ENCODE measurements around the gene TMCC2.

TMCC2 gene

GRCh38 chr1:205237526-205238484, 10.1 kb downstream of the TMCC2 start:
- no peak overlapping the region for H2AFZ ChIP-seq (ENCODE audit: low read depth, low read length)
- no peaks in the 10 kb centered on the region for H3K27me3 ChIP-seq (ENCODE audit: insufficient read depth, low read length)
- no peaks in the 10 kb centered on the region for H3K9me3 ChIP-seq (ENCODE audit: low read length)
- H3K4me1 ChIP-seq (ENCODE audit: insufficient read depth, low read length) = peaks cover 5% of the 10 kb centered on the region
- peaks cover 4% of the 10 kb centered on the region for H3K36me3 ChIP-seq (ENCODE audit: insufficient read depth, low read length)
- H3K4me3 ChIP-seq (ENCODE audit: low read length) = no peak overlapping the region

GRCh38 chr1:205239078-205239477, 11.3 kb downstream of the TMCC2 start:
- Histone ChIP-seq H3K4me1 (ENCODE audit: insufficient read depth, low read length) (peaks cover 5% of the 10 kb centered on the region), H3K4me3 (ENCODE audit: low read length) (no peak overlapping the region), H3K36me3 (ENCODE audit: insufficient read depth, low read length) (peaks cover 4% of the 10 kb centered on the region), H2AFZ (ENCODE audit: low read depth, low read length) (no peak overlapping the region), H3K27me3 (ENCODE audit: insufficient read depth, low read length) (no peaks in the 10 kb centered on the region), H3K9me3 (ENCODE audit: low read length) (no peaks in the 10 kb centered on the region)

GRCh38 chr1:205240118-205240517, 12.4 kb downstream of the TMCC2 start:
- Histone ChIP-seq H3K4me1 (ENCODE audit: insufficient read depth, low read length) (peaks cover 5% of the 10 kb centered on the region), H3K36me3 (ENCODE audit: insufficient read depth, low read length) (peaks cover 4% of the 10 kb centered on the region), H3K4me3 (ENCODE audit: low read length) (no peak overlapping the region), H2AFZ (ENCODE audit: low read depth, low read length) (no peak overlapping the region), H3K27me3 (ENCODE audit: insufficient read depth, low read length) (no peaks in the 10 kb centered on the region), H3K9me3 (ENCODE audit: low read length) (no peaks in the 10 kb centered on the region)

GRCh38 chr1:205240569-205240968, 12.8 kb downstream of the TMCC2 start:
- Histone ChIP-seq H3K9me3 (ENCODE audit: low read length) (no peaks in the 10 kb centered on the region), H3K27me3 (ENCODE audit: insufficient read depth, low read length) (no peaks in the 10 kb centered on the region), H3K4me1 (ENCODE audit: insufficient read depth, low read length) (peaks cover 5% of the 10 kb centered on the region), H2AFZ (ENCODE audit: low read depth, low read length) (no peak overlapping the region), H3K36me3 (ENCODE audit: insufficient read depth, low read length) (peaks cover 4% of the 10 kb centered on the region), H3K4me3 (ENCODE audit: low read length) (no peak overlapping the region)

- H2AFZ ChIP-seq (ENCODE audit: low read depth, low read length) = no peak overlapping the region
- no peak overlapping the region for H3K4me3 ChIP-seq (ENCODE audit: low read length)
- H3K9me3 ChIP-seq (ENCODE audit: low read length) = no peaks in the 10 kb centered on the region
- peaks cover 7% of the 10 kb centered on the region for H3K4me1 ChIP-seq (ENCODE audit: insufficient read depth, low read length)
- H3K36me3 ChIP-seq (ENCODE audit: insufficient read depth, low read length) = peaks cover 4% of the 10 kb centered on the region
- H3K27me3 ChIP-seq (ENCODE audit: insufficient read depth, low read length) = no peaks in the 10 kb centered on the region
These were observed 13.8 kb downstream of the TMCC2 start for GRCh38 chr1:205241366-205242030.

GRCh38 chr1:205243350-205244191, 15.8 kb downstream of the TMCC2 start:
- no peak overlapping the region for H3K4me3 ChIP-seq (ENCODE audit: low read length)
- peaks cover 4% of the 10 kb centered on the region for H3K36me3 ChIP-seq (ENCODE audit: insufficient read depth, low read length)
- peaks cover 15% of the 10 kb centered on the region for H3K4me1 ChIP-seq (ENCODE audit: insufficient read depth, low read length)
- H2AFZ ChIP-seq (ENCODE audit: low read depth, low read length) = no peak overlapping the region
- no peaks in the 10 kb centered on the region for H3K27me3 ChIP-seq (ENCODE audit: insufficient read depth, low read length)
- H3K9me3 ChIP-seq (ENCODE audit: low read length) = no peaks in the 10 kb centered on the region

GRCh38 chr1:205244384-205244783, 16.6 kb downstream of the TMCC2 start:
- H3K9me3 ChIP-seq (ENCODE audit: low read length) = no peaks in the 10 kb centered on the region
- H3K4me1 ChIP-seq (ENCODE audit: insufficient read depth, low read length) = peaks cover 15% of the 10 kb centered on the region
- no peak overlapping the region for H3K4me3 ChIP-seq (ENCODE audit: low read length)
- no peaks in the 10 kb centered on the region for H3K27me3 ChIP-seq (ENCODE audit: insufficient read depth, low read length)
- peaks cover 4% of the 10 kb centered on the region for H3K36me3 ChIP-seq (ENCODE audit: insufficient read depth, low read length)
- no peak overlapping the region for H2AFZ ChIP-seq (ENCODE audit: low read depth, low read length)

- H2AFZ ChIP-seq (ENCODE audit: low read depth, low read length) = no peak overlapping the region
- peaks cover 15% of the 10 kb centered on the region for H3K4me1 ChIP-seq (ENCODE audit: insufficient read depth, low read length)
- peaks cover 4% of the 10 kb centered on the region for H3K36me3 ChIP-seq (ENCODE audit: insufficient read depth, low read length)
- H3K9me3 ChIP-seq (ENCODE audit: low read length) = no peaks in the 10 kb centered on the region
- no peaks in the 10 kb centered on the region for H3K27me3 ChIP-seq (ENCODE audit: insufficient read depth, low read length)
- no peak overlapping the region for H3K4me3 ChIP-seq (ENCODE audit: low read length)
These were observed 17.4 kb downstream of the TMCC2 start for GRCh38 chr1:205245096-205245495.

- Histone ChIP-seq H2AFZ (ENCODE audit: low read depth, low read length) (no peak overlapping the region), H3K4me1 (ENCODE audit: insufficient read depth, low read length) (peaks cover 15% of the 10 kb centered on the region), H3K9me3 (ENCODE audit: low read length) (no peaks in the 10 kb centered on the region), H3K4me3 (ENCODE audit: low read length) (no peak overlapping the region), H3K36me3 (ENCODE audit: insufficient read depth, low read length) (peaks cover 4% of the 10 kb centered on the region), H3K27me3 (ENCODE audit: insufficient read depth, low read length) (no peaks in the 10 kb centered on the region)
These were observed 18.8 kb downstream of the TMCC2 start for GRCh38 chr1:205246351-205247119.

- Histone ChIP-seq H3K4me3 (ENCODE audit: low read length) (no peak overlapping the region), H3K27me3 (ENCODE audit: insufficient read depth, low read length) (no peaks in the 10 kb centered on the region), H3K36me3 (ENCODE audit: insufficient read depth, low read length) (no peaks in the 10 kb centered on the region), H2AFZ (ENCODE audit: low read depth, low read length) (no peak overlapping the region), H3K9me3 (ENCODE audit: low read length) (no peaks in the 10 kb centered on the region), H3K4me1 (ENCODE audit: insufficient read depth, low read length) (peaks cover 15% of the 10 kb centered on the region)
These were observed 19.6 kb downstream of the TMCC2 start for GRCh38 chr1:205247130-205247921.

- H3K27me3 ChIP-seq (ENCODE audit: insufficient read depth, low read length) = no peaks in the 10 kb centered on the region
- no peak overlapping the region for H2AFZ ChIP-seq (ENCODE audit: low read depth, low read length)
- H3K36me3 ChIP-seq (ENCODE audit: insufficient read depth, low read length) = no peaks in the 10 kb centered on the region
- H3K9me3 ChIP-seq (ENCODE audit: low read length) = no peaks in the 10 kb centered on the region
- peaks cover 15% of the 10 kb centered on the region for H3K4me1 ChIP-seq (ENCODE audit: insufficient read depth, low read length)
- H3K4me3 ChIP-seq (ENCODE audit: low read length) = no peak overlapping the region
These were observed 21.3 kb downstream of the TMCC2 start for GRCh38 chr1:205248793-205249601.

Data from neuron (in vitro differentiated cells).